HG02610 (cell line): ENCODE results near the gene BATF.

Source experiments
- ATAC-seq: cut with Tn5 transposase; IDR thresholded peaks from one replicate; pipeline ENCODE4 v1.9.1; 2021; ENCODE audit warnings: mild to moderate bottlenecking, moderate library complexity; ENCODE audit not compliant: unreplicated experiment

BATF gene

DNA sequence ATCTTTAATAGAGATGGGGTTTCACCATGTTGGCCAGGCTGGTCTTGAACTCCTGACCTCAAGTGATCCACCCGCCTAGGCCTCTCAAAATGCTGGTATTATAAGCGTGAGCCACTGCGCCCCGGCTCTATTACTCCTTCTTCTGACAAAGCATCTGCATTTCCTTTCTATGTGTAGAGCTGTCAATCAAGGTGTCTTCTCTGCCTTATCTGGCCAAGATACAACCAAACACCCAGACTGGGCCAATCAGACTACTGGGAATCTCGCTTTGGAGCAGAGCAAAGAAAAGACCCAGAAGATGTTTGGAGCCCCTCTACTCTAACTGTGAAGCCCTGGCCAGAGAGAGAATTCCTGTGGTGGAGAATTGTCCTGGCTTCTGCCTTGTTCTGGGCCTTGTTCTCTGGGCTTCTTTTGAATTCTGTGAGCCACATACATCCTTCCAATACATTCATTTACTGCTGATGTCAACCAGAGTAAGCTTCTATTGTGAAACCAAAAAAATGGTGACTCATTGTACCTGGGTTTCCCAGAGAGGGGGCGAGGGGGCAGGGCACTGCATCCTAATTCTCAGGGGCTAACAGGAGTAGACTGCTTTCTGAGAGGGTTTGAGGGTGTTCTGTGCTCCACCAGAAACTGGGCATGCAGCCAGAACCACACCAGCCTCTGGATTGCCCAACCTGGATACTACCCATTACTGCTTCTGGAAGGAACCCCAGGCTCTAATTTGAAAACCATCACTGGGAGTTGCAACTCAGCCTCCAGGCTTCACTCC, 37.4 kb downstream of the BATF start:
- peak; percentile 66 for ATAC-seq

DNA sequence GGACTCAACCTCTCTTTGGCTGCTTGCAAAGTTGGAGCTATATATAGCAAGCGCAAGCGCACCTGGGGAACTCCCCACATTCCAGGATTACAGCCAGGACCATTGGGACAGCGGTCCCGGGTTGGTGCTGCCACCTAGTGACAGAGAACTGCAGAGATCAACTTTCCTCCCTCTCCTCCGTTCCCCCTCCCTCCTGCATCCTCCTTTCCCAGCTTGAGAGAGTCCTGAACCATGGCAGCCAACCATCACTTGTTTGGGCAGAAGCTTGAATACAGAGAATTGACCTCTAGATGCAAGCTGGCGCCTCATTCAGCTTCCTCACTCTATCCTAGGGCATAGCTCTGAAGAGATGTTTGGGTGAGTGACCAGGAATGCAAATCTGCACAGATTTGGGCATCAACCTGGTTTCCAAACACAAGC, 38.8 kb downstream of the BATF start:
- ATAC-seq = peak; percentile 36

DNA sequence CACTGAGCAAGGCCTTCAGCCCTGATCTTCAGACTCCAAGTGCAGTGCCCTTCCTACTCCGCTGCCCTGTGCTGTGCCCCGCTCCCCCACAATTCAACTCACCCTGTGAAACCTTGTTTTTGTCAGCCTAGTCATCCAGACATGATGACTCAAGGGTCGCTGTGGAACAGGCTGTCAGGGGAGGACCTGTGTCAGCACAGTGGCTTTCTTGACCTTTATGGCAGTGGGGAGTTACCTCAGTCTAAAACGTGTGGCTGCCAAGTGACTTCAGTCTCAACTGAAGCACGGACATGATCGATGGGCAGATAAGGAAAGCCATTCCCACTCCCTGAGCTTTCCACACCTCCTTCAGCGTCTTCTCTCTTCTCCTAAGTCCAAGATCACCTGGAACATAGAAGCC, 39.8 kb downstream of the BATF start:
- ATAC-seq = no peak

DNA sequence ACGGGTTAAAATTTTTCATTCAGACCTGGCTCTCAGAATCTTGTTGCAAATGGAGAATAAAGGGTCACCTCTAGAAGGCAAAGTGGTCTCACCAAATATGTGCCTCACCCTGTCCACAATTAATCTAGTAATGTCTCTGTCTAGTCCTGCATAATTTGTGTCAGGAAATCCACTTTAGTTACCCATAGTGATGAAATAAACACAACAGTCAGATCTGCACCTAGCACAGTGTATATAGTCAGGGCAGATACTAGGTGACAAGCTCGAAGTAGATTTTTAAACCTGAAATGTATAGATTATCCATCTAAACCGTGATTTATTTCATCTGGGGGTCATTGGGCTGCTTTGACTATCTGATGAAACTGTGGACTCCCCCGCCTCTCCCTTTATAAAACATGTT, 40.2 kb downstream of the BATF start:
- ATAC-seq = no peak

DNA sequence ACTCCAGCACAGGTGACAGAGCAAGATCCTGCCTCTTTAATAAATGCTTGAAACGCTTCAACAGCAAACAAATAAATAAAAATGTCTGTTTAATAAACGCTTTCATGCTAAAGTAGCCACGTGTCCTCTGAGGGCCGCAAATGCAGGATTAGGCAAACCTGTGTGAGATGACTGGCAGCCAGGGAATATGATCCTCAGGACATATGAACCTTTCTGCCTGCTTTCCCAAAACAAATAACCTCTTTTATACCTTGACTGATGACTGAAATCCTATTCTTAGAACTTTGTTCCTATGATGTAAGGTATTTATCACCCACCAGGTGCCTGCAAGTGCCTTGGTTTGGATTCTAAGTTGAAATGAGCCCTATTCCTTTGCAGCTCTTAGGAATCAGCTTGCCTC, 41.7 kb downstream of the BATF start:
- no peak for ATAC-seq

DNA sequence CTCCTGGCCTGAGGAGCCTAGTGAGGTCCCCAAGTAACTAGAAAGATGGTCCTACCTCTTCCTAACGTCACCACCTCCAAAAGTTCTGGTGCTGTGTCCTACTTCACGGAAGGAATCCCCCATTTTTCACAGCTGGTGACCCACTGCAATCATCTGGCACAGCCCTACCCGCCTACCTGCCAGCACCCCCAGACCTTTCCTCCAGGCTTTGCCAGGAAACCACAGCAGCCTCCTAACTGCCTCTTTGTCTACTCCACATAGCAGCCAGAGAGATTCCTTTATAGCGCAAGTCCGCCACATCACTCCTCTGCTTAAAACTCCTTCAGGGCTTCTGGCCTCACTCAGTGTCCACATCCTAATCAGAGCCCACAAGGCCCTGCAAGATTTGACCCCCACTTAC, 42.8 kb downstream of the BATF start:
- no peak for ATAC-seq

DNA sequence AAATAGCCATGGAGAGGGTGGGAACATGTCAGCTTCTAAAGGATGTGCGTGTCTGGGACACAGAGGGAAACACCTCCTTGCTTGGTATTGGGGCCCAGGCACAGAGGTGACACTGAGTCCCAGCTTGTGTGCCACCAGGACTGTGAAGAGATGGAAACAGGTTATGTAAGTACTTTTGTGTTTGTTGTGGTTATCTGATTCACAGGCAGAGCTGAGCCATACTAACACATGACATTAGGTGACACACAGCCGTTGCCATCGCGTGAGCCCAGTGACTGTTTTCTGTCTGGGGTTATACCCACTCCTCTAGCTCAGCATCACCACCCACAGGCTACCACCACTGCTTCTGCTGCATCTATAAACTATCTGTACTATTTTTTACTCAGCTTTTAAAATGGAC, 44.1 kb downstream of the BATF start:
- peak; percentile 32 for ATAC-seq

DNA sequence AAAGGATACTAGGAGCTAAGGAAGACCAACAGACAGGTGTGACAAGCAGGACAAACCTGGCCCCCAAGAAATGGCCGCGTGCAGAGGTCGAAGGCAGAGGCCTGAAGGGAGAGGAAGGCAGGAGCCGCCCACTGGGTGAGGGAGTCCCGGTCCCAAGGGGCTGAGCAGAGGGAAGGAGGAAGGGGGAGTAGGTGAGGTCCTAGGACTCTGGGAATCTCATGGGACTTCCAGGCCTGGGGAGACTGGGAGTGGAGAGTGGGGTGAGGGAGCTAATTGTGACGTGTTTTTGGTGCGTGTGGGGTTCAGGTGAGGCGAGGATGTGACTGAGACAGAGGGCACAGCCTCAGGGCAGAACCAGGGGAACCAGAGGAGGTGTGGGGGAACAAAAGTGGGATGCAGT, 44.5 kb downstream of the BATF start:
- ATAC-seq = no peak

DNA sequence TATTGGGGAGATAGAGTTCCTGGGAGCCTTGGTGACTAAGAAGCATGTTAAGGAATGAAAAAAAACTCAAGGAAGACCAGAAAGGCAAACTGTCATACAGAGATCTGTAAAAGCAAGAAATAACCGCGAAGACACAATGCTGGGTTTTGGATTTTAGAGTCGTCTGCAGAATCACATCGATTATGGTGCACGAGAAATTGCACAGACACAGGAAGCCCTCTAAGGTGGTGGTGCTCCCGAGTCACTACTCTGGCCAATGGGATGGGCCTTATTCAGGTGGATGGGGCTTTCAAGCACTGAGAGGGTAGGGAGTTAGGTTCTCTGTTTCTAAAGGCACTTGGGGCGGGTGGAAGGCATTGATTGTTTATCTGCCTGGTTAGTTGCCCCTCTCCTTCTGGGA, 45.9 kb downstream of the BATF start:
- ATAC-seq = no peak

DNA sequence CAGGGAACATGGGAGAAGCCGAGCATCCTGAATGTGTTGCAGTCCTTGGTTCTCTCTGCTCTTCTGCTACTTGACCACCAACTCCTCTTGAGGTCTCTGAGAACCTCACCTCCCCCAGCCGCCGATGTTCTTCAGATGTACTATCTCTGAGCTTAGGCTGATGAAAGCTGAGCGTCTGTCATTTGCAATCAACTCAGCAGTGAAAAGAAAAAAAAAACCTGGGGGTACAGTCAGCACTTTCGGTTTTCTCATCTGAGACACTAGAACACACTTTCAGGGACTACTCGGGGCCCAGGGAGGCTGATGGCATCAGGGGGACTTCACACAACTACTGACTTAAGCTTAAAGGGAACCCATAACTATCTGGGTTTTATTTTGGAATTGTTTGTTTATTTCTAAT, 46.5 kb downstream of the BATF start:
- ATAC-seq = no peak

DNA sequence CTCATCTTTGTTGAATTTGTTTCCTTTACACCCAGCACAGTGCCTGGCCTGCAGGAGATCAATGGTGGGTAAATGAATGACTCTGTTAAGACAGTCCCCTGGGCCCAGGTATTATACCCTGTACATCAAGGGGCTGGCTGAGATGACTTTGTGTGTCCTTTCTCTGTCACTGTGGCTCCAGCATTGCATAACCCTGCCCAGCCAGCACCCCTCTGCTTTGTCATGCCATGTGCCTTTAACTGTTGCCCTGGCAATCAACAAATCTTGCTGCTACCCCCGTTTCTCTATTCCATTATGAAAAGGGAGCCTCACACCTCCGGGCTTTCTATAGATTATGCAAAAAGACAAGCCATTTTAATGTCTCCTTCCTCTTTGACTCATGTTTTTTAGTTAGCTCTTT, 48.5 kb downstream of the BATF start:
- no peak for ATAC-seq

DNA sequence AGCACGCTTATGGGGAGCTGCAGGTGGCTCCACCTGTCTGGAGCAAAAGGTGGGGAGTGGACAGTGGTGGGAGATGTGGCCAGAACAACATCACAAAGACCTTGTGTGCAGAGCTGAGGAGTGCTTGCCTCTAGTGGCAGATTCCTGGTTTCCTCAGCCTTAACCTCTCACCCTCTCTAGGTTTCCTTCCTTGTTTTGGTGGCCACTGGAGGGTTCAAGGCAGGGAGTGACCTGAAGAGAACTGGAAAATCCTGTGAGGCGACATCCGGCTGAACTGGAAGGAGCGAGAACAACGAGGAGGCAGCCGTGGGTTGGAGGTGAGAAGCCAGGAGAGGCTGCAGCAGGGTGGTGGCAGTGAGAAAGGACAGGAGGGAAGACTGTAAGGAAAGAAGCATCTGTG, 49.8 kb downstream of the BATF start:
- no peak for ATAC-seq

DNA sequence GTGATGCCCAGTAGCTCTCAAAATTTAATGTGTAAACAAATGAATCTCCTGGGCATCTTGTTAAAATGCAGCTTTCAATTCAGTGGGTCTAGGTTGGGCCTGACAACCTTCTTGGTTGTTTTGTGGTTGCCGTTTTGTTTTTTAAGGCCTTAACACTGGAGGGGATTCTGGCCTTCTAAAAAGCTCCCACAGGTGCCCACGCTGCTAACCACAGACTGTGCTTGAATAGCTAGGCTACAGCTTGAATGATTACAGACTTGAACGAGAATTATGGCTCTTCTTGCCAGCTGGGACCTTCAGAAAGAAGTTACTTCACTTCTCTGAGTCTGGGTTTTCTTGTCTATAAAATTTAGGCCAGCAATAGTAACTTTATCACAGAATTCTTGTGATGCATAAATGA, 54.8 kb downstream of the BATF start:
- no peak for ATAC-seq

DNA sequence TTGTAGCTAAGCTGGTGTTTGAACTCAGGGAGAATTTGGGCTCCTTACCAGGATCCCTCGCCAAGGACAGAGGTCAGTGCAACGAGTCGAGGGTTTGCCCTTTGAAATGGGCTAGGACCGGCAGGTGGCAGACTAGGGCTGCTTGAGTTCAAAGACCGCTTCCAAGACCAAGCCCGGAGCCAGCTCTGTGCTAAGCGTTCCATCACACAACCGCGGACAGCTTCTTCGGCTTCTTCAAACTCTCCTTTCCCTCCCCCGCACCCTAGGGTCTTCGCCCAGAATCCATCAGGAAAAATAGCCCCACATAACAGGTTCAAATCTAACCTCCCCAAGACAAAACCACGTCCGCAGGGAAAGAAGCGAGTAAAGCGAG, 55.4 kb downstream of the BATF start:
- ATAC-seq = peak; percentile 67

DNA sequence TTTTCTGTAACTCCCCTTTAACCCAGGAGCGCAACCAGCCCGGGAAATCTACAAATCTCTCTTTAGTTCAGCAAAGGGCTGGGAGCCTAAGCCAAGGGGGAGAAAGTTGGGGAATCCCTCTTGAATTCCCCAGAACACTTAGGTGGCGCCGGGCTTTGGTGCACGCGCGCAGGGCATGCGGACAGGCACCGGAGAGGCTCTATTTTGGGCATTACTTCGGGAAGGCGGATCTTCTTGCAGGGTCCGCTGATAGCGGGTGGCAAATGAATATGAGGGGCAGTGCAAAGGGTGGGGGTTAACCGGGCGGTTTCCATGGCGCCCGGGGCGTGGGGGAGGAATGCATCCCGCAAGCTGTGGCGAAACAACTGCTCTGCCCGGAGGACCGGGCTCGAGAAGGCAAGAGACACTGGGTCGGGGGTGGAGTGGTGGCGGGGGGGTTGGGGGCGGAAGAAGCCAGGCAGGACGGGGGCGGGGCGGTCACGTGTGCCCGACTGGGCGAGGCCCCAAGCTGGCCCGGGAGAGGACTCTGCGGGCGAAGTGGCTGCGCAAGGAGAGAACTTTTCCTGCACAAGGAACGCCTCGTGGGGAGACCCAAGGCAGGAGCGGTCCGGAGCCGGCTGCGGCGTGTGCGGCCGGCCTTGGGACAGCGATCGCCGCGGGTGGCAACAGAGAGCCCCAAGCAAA, 56.0 kb downstream of the BATF start, which contains the start of gene FLVCR2:
Gene FLVCR2 (plus strand): TSS at position 519 of the 684 bp plus-strand sequence. CDS start 353 bp downstream, outside the sequence.
- peak; percentile 62 for ATAC-seq

DNA sequence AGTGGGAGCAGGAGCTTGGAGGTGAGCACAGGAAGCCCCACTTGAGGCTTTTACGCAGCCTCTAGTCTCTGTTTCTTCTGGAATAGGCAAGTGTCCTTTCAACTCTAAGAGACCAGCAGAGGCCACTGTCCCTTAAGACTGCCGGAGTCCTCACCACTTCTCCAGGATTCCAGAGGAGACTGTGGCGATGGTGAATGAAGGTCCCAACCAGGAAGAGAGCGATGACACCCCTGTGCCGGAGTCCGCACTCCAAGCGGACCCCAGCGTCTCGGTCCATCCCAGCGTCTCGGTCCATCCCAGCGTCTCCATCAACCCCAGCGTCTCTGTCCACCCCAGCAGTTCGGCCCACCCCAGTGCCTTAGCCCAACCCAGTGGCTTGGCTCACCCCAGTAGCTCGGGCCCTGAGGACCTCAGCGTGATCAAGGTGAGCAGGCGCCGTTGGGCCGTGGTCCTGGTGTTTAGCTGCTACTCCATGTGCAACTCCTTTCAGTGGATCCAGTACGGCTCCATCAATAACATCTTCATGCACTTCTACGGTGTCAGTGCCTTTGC, 56.6 kb downstream of the BATF start:
- ATAC-seq = no peak

DNA sequence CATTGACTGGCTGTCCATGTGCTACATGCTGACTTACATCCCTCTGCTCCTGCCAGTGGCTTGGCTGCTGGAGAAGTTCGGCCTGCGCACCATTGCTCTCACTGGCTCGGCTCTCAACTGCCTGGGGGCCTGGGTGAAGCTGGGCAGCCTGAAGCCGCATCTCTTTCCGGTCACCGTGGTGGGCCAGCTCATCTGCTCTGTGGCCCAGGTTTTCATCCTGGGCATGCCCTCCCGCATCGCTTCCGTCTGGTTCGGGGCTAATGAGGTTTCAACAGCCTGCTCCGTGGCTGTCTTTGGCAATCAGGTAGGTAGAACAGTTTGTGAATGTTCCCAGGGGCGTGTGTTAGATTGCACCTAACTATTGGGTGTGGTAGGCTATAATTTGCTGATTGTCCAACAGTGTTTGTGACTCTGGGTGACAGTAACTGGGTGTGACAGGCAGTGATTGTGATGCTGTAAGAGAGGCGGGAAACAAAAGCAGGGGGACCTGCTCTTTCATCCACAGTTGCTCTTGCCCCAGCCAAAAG, 57.1 kb downstream of the BATF start:
- no peak for ATAC-seq

DNA sequence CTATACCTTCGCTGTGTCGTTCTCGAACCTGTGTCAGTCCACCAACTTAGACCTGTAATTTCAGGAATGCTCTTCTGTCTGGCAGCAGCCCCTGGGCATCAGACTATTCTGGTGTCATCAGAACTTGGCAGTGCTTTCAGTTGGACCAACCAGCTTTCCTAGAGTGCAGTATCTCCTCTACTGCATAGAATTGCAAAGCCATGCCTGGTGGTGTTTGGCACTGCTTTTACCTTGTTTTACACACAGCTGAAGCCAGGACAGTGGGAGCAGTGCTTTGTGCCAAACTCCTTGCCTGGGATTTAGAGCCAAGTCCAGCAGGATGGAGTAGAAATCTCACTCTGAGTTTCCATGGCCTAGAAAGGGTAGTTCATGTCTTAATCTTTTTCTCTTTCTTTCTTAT, 57.6 kb downstream of the BATF start:
- no peak for ATAC-seq

DNA sequence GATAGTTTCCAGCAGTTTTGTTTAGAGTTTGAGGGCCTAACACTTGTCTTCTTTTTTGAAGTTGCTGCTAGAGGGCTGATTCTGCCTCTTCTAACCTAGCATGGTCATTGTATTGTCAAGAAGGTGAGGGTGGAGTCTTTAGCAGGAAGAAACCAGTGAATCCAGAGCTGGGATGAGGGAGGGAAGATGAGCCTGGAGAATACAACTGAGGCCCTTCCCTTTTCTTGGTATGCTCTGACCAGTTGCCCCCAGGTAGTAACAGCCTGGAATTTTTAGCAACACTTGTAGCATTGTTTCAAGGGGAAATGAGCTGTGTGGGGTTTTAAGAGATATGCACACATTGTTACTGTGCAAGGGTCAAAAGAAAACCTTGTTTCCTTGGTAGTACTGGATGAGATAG, 65.1 kb downstream of the BATF start:
- ATAC-seq = no peak

DNA sequence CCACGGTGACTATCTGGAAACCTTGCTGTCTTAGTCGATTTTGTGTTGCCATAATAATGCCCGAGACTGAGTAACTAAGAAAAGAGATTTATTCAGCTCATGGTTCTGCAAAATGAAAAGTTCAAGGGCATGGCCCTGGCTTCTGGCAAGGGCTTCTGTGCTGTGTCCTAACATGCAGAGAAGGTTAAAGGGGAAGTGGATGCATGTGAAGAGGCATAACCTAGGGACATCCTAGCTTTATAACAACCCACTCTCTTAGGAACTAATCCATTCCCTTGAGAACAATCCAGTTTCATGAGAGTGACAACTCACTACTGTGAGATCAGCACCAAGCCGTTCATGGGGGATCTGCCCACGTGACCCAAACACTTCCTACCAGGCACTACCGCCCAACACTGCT, 67.7 kb downstream of the BATF start:
- no peak for ATAC-seq

DNA sequence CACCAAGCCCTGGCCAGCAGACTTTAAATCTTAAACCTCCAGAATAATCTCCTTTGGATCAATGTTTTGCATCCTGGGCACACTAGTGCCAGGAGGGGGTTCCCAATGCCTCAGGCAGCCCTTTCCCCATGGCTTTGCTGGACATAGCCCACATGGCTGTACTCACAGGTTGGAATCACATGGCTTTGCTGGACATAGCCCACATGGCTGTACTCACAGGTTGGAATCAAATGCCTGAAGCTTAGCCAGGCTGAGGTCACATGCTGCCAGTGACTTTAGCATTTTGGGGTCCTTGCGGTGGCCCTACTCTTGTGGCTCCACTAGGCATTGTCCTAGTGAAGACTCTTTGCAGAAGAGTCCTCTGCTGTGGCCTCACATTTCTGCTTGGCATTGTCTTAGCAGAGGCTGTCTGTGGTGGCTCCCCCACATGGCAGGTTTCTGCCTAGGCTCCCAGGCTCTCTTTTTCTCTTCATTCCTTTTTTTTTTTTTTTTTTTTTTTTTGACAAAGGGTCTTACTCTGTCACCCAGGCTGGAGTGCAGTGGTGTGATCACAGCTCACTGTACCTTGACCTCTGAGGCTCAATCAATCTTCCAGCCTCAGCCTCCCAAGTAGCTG, 69.2 kb downstream of the BATF start:
- no peak for ATAC-seq
